ENCODE results near the gene FRS2. TPM values are rescaled to one million over a fixed set of nuclear protein-coding genes. Genes with fewer than 3 reads are reported as not detected.

The FRS2 gene
- total RNA-seq, 1 donor from 2014 or later: 31.0 TPM

- Histone ChIP-seq H3K36me3 (no peaks in the 10 kb centered on the region), H3K4me3 (no peak overlapping the region), H3K27me3 (no peaks in the 10 kb centered on the region), H3K4me1 (peaks cover 11% of the 10 kb centered on the region), H3K9me3 (peaks cover 1% of the 10 kb centered on the region), H3K27ac (no peak overlapping the region)
- intact Hi-C loops (cut with DNase I): no loop called here
- no peak for DNase-seq
- TF ChIP-seq CTCF (IDR thresholded peaks at IDR 0.05): no peak
- ATAC-seq: no peak
Measured at GRCh38 chr12:69517406-69517805, 47.2 kb downstream of the FRS2 start.

GRCh38 chr12:69519871-69520270 lies 49.7 kb downstream of the FRS2 start:
- intact Hi-C loops (cut with DNase I): no loop called here
- ATAC-seq (no peak), DNase-seq (no peak)
- peaks cover 4% of the 10 kb centered on the region for H3K9me3 ChIP-seq
- no peak overlapping the region for H3K4me3 ChIP-seq
- TF ChIP-seq CTCF (IDR thresholded peaks at IDR 0.05): no peak
- no peaks in the 10 kb centered on the region for H3K27me3 ChIP-seq
- no peaks in the 10 kb centered on the region for H3K36me3 ChIP-seq
- H3K4me1 ChIP-seq: peaks cover 9% of the 10 kb centered on the region
- H3K27ac ChIP-seq: no peak overlapping the region

GRCh38 chr12:69523433-69524330 lies 53.5 kb downstream of the FRS2 start:
- DNase-seq (no peak), ATAC-seq (peak; percentile 41)
- peaks cover 4% of the 10 kb centered on the region for H3K9me3 ChIP-seq
- no peak overlapping the region for H3K4me3 ChIP-seq
- peaks cover 6% of the 10 kb centered on the region for H3K4me1 ChIP-seq
- H3K36me3 ChIP-seq: no peaks in the 10 kb centered on the region
- intact Hi-C loops (cut with DNase I): no loop called here
- H3K27ac ChIP-seq: no peak overlapping the region
- no peaks in the 10 kb centered on the region for H3K27me3 ChIP-seq
- TF ChIP-seq CTCF (IDR thresholded peaks at IDR 0.05): no peak

- TF ChIP-seq CTCF (IDR thresholded peaks at IDR 0.05): no peak
- Histone ChIP-seq H3K4me1 (peaks cover 6% of the 10 kb centered on the region), H3K36me3 (no peaks in the 10 kb centered on the region), H3K9me3 (peaks cover 4% of the 10 kb centered on the region), H3K27me3 (no peaks in the 10 kb centered on the region), H3K4me3 (no peak overlapping the region), H3K27ac (no peak overlapping the region)
- DNase-seq (no peak), ATAC-seq (peak; percentile 29)
- intact Hi-C loops (cut with DNase I): no loop called here
Measured at GRCh38 chr12:69524331-69524630, 54.1 kb downstream of the FRS2 start.

DNA sequence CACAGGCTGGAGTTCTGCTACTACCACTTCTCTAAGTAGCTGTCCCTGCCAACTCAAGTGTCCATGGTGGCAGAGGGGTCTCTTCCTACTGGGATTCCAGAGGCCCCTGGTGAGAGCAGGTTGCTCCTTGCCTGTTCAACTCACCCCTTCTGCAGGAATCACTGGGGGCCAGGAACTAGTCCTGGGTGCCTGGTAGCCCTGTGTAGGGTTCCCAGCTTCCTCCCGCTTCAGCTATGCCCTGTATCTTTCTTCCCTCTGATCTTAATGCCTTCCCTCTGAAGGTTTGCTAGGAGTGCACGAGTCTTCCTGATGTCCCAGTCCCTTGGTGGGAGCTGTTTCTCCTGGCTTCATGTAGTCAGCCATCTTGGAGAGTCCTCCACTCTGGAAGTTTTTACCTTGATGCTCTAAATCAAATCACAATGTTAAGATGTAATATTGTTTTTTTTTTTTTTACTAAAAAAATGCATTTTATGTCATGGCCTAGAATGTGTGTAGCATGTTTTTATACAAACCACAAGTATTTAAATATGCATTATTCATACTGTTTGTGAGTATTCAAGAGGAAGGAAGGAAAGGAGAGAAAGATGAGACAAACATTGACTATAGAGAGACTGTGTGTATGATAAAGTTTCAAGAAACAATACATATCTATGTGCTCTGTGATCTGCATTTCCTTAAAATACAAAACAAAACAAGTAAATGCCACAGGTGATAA lies 54.7 kb downstream of the FRS2 start:
- H3K4me1 ChIP-seq: peaks cover 6% of the 10 kb centered on the region
- no peak overlapping the region for H3K4me3 ChIP-seq
- TF ChIP-seq CTCF (IDR thresholded peaks at IDR 0.05): no peak
- ATAC-seq: peak; percentile 12
- DNase-seq: no peak
- peaks cover 4% of the 10 kb centered on the region for H3K9me3 ChIP-seq
- no peaks in the 10 kb centered on the region for H3K36me3 ChIP-seq
- H3K27ac ChIP-seq: no peak overlapping the region
- no peaks in the 10 kb centered on the region for H3K27me3 ChIP-seq
- intact Hi-C loops (cut with DNase I): no loop called here
